Progenitor cell of endocrine pancreas (in vitro differentiated cells): ENCODE measurements around the gene FGB. TPM values are rescaled to one million over a fixed set of nuclear protein-coding genes. Genes with fewer than 3 reads are reported as not detected.

Source experiments
- DNase-seq: peaks from one replicate; pipeline ENCODE4 v3.0.0; 2021; ENCODE audit warnings: low spot score; ENCODE audit not compliant: unreplicated experiment
- H3K27ac Mint-ChIP-seq: 2 replicates; pipeline ENCODE4 v1.8.0; 2021; ENCODE audit warnings: mild to moderate bottlenecking, moderate library complexity, mixed read lengths
- H3K27me3 Mint-ChIP-seq: 2 replicates; pipeline ENCODE4 v1.8.0; 2021; ENCODE audit warnings: mixed read lengths
- H3K36me3 Mint-ChIP-seq: 2 replicates; pipeline ENCODE4 v1.8.0; 2022; ENCODE audit warnings: mixed read lengths; ENCODE audit not compliant: insufficient read depth
- H3K4me1 Mint-ChIP-seq: 2 replicates; pipeline ENCODE4 v1.8.0; 2021; ENCODE audit warnings: low read depth, mixed read lengths
- H3K4me3 Mint-ChIP-seq: 2 replicates; pipeline ENCODE4 v1.8.0; 2021; ENCODE audit warnings: low read depth, mild to moderate bottlenecking, moderate library complexity, mixed read lengths
- H3K9me3 Mint-ChIP-seq: 2 replicates; pipeline ENCODE4 v1.8.0; 2021; ENCODE audit warnings: low read depth, mixed read lengths
- total RNA-seq: library from RNA; stranded (reverse); gene quantifications from 2 replicates; pipeline ENCODE4 v1.2.1, GENCODE V29; 2021
- TF ChIP-seq, protein P1 (sequence below): fragments of 200-600 bp; sonication (generic); IDR thresholded peaks from one replicate; pipeline ENCODE4 v1.5.0; 2021; ENCODE audit warnings: antibody characterized with exemption, mild to moderate bottlenecking; ENCODE audit not compliant: unreplicated experiment

FGB gene
- total RNA-seq, 1 donor from 2014 or later: 37.7 TPM

DNA sequence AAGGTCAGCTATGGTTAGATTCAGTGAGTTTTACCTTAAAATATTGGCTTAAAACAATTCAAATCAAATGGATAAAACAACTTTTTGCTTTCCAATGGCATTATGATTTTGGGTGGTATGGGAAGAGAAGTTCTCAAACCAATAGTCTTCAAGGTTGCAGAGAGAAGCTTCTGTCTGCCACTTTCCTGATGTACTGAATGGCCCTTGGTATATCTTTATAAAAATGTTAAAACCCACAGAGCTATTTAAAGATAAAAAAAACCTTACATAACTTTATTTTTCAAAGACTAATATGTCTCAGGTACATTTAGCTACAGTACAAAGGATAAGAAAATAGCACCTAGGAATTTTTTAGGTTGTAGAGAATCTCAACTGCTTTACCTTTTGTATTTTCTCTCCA lies 20.9 kb downstream of the FGB start:
- Mint-ChIP-seq H3K27ac (peak overlapping the region; percentile 62), H3K27me3 (no peaks in the 10 kb centered on the region), H3K36me3 (peaks cover 31% of the 10 kb centered on the region), H3K4me3 (no peak overlapping the region), H3K9me3 (peaks cover 25% of the 10 kb centered on the region), H3K4me1 (peaks cover 1% of the 10 kb centered on the region)
- no peak for DNase-seq
- TF ChIP-seq, protein P1, sequence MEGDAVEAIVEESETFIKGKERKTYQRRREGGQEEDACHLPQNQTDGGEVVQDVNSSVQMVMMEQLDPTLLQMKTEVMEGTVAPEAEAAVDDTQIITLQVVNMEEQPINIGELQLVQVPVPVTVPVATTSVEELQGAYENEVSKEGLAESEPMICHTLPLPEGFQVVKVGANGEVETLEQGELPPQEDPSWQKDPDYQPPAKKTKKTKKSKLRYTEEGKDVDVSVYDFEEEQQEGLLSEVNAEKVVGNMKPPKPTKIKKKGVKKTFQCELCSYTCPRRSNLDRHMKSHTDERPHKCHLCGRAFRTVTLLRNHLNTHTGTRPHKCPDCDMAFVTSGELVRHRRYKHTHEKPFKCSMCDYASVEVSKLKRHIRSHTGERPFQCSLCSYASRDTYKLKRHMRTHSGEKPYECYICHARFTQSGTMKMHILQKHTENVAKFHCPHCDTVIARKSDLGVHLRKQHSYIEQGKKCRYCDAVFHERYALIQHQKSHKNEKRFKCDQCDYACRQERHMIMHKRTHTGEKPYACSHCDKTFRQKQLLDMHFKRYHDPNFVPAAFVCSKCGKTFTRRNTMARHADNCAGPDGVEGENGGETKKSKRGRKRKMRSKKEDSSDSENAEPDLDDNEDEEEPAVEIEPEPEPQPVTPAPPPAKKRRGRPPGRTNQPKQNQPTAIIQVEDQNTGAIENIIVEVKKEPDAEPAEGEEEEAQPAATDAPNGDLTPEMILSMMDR: no peak

DNA sequence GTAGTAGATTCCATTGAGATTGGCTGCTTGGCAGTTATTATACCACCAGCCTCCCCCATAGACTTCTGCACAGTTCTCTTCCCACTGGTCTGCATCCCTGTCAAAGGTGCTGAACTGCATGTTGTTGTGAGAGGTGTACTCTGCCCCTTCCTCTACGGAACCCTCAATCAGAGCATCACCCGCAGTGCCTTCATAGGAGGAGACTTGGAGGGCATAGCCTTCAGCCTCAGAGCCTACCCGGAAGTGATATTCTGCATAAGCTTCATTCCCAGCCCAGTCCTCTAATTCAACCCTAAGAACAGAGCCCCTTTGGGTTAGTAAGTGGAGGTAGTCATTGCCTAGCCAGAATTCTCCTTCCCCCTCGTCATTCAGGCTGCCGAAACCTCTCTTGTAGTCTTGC lies 21.4 kb downstream of the FGB start:
- Mint-ChIP-seq H3K9me3 (peaks cover 25% of the 10 kb centered on the region), H3K36me3 (peaks cover 31% of the 10 kb centered on the region), H3K4me3 (no peak overlapping the region), H3K4me1 (peaks cover 6% of the 10 kb centered on the region), H3K27me3 (no peaks in the 10 kb centered on the region), H3K27ac (no peak overlapping the region)
- no peak for DNase-seq
- TF ChIP-seq, protein P1: no peak

DNA sequence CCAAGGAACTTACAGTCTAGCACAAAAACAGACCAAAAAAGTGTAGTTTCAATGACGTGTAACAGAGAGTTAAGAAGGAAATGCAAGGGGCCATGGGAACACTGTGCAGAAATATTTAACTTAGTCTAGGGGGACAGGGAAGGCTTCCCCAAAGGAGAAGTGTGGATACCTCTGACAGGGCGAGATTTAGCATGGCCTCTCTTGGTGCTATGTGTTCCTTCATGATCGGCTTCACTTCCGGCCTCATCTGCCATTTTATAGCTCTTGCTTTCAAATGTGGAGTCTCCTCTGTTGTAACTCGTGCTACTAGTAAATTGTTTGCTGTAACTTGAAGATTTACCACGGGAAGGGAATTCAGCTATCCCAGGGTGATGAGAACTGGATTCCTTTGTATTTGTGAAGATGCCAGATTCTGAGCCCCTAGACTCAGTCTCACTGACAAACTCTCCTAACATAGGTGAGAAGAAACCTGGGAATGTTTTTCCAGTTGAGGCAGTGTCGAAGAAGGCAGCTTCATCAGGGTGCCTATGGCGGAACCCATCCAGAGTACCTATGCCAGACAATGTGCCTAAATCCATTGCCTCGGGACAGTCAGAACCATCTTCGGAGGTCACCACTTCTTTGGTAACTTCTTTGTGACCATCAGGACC lies 22.7 kb downstream of the FGB start:
- TF ChIP-seq, protein P1: no peak
- Mint-ChIP-seq H3K4me1 (peaks cover 17% of the 10 kb centered on the region), H3K27ac (no peak overlapping the region), H3K4me3 (no peak overlapping the region), H3K9me3 (peaks cover 25% of the 10 kb centered on the region), H3K36me3 (peaks cover 31% of the 10 kb centered on the region), H3K27me3 (no peaks in the 10 kb centered on the region)
- DNase-seq: no peak

DNA sequence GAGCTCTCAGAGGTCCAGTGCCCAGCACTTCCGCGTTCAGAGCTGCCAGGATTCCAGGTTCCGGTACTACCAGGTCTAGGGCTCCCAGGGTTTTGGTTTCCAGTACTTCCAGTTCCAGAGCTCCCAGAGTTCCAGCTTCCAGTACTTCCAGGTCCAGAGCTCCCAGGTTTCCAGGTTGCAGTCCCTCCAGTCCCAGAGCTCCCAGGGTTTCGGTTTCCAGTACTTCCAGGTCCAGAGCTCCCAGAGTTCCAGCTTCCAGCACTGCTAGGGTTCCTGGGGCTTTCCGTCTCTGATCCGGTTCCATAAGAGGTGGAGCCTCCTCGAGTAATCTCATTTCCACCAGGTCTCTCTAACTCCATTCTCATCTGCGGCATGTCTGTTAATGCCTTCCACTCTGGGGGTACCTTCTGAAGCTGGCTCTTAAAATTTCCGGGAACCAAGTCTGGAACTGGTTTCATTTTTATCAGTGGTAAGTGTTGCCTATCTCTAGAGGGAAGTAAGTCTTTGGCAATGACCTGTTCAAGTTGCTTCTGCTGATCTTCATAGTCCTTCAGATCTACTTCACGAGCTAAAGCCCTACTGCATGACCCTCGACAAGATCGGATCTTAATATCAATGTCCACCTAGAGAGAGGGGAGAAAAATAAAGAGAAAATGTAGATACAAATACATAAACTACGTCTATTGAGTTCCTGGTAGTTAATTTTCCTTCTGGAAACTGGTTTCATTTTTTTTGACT lies 23.7 kb downstream of the FGB start:
- DNase-seq: no peak
- H3K27me3 Mint-ChIP-seq: no peaks in the 10 kb centered on the region

DNA sequence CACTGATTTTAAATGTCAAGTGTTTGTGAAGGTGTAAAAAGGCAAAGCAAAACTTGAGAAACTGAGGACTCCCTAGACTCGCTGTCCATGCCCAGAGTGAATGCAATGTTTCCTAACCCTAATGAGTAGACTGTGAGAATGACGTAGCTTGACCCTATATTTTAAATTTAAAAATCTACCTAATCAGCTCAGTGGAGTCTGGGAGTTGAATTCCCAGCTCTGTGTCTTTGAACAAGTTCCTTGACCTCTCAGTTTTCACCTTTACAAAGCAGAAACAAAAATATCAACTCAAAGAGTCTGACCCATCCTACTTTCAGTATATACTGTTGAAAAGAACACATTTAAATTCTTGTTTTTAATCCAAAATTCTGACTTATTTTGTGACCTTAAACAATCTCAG lies 25.4 kb downstream of the FGB start:
- Mint-ChIP-seq H3K36me3 (peaks cover 31% of the 10 kb centered on the region), H3K27me3 (no peaks in the 10 kb centered on the region), H3K4me1 (peaks cover 28% of the 10 kb centered on the region), H3K9me3 (peaks cover 25% of the 10 kb centered on the region), H3K27ac (no peak overlapping the region), H3K4me3 (no peak overlapping the region)
- no peak for DNase-seq
- TF ChIP-seq, protein P1: no peak

More for the DNA sequence above, 23.7 kb downstream of the FGB start:
- no peak overlapping the region for H3K4me3 Mint-ChIP-seq
- TF ChIP-seq, protein P1: no peak
- no peak overlapping the region for H3K27ac Mint-ChIP-seq
- H3K4me1 Mint-ChIP-seq: peaks cover 21% of the 10 kb centered on the region
- peaks cover 25% of the 10 kb centered on the region for H3K9me3 Mint-ChIP-seq
- peaks cover 31% of the 10 kb centered on the region for H3K36me3 Mint-ChIP-seq
